GM12865 (cell line): ENCODE measurements around the gene IL1RAPL1.

Source experiments
- DNase-seq: peaks from one replicate; pipeline ENCODE4 v3.0.0; 2010; ENCODE audit warnings: low read depth
- H3K4me3 ChIP-seq: 2 replicates; pipeline ENCODE4 v1.5.1; 2011; ENCODE audit warnings: mild to moderate bottlenecking, low read depth, low read length, control low read depth
- CTCF ChIP-seq: IDR thresholded peaks from 2 replicates; pipeline ENCODE4 v1.5.1; 2011; ENCODE audit warnings: low read length, control low read depth, low read depth, inconsistent platforms; ENCODE audit not compliant: insufficient read depth; ENCODE audit errors: missing control alignments

IL1RAPL1 gene

GRCh38 chrX:29890646-29891200, 1303.5 kb downstream of the IL1RAPL1 start:
- TF ChIP-seq CTCF, result no peak
- H3K4me3 ChIP-seq, result no peak overlapping the region
- DNase-seq, result peak; percentile 18

GRCh38 chrX:29902004-29902403, 1314.8 kb downstream of the IL1RAPL1 start:
- H3K4me3 ChIP-seq, result no peak overlapping the region
- no peak for DNase-seq
- TF ChIP-seq CTCF, result no peak

GRCh38 chrX:29903360-29903759, 1316.1 kb downstream of the IL1RAPL1 start:
- no peak overlapping the region for H3K4me3 ChIP-seq
- TF ChIP-seq CTCF, result peak; percentile 11
- DNase-seq, result no peak

GRCh38 chrX:29911673-29912072, 1324.4 kb downstream of the IL1RAPL1 start:
- peak; percentile 14 for TF ChIP-seq CTCF
- H3K4me3 ChIP-seq, result no peak overlapping the region
- peak; percentile 16 for DNase-seq

GRCh38 chrX:29913647-29914046, 1326.4 kb downstream of the IL1RAPL1 start:
- no peak for DNase-seq
- TF ChIP-seq CTCF, result no peak
- H3K4me3 ChIP-seq, result no peak overlapping the region

- no peak overlapping the region for H3K4me3 ChIP-seq
- no peak for TF ChIP-seq CTCF
- no peak for DNase-seq
These were observed 1335.4 kb downstream of the IL1RAPL1 start for GRCh38 chrX:29922607-29923006.

- no peak for TF ChIP-seq CTCF
- no peak overlapping the region for H3K4me3 ChIP-seq
- DNase-seq, result no peak
These were observed 1338.8 kb downstream of the IL1RAPL1 start for GRCh38 chrX:29926056-29926455.
